Caki2 (cell line): Measurements from ENCODE around the gene SELE. TPM values are rescaled to one million over a fixed set of nuclear protein-coding genes. Genes with fewer than 3 reads are reported as not detected.
"Not testable (repeated sequence)": the region's sequence is repeated elsewhere in the genome, so short reads cannot be mapped to it uniquely, and the experiment has no call there.

ENCODE experiments used
- DNase-seq: peaks from one replicate; pipeline ENCODE4 v3.0.0-alpha.2; 2015; ENCODE audit warnings: low read depth
- in situ Hi-C: cut with HindIII; loops from 2 replicates; pipeline ENCODE4 v1.10.0; 2016; ENCODE audit warnings: low sequenced_read_pairs, low pct_unique_long_range_greater_than_20kb, mixed read lengths
- total RNA-seq: library from RNA; depleted of rRNA; stranded (reverse); fragments of >200 nt; shearing (Covaris generic); gene quantifications from 2 replicates; pipeline ENCODE4 v1.2.3, GENCODE V29; 2014; ENCODE audit warnings: low replicate concordance; rRNA removed

Gene SELE
- total RNA-seq, 1 experiment from 2014 or later, result not detected

DNA sequence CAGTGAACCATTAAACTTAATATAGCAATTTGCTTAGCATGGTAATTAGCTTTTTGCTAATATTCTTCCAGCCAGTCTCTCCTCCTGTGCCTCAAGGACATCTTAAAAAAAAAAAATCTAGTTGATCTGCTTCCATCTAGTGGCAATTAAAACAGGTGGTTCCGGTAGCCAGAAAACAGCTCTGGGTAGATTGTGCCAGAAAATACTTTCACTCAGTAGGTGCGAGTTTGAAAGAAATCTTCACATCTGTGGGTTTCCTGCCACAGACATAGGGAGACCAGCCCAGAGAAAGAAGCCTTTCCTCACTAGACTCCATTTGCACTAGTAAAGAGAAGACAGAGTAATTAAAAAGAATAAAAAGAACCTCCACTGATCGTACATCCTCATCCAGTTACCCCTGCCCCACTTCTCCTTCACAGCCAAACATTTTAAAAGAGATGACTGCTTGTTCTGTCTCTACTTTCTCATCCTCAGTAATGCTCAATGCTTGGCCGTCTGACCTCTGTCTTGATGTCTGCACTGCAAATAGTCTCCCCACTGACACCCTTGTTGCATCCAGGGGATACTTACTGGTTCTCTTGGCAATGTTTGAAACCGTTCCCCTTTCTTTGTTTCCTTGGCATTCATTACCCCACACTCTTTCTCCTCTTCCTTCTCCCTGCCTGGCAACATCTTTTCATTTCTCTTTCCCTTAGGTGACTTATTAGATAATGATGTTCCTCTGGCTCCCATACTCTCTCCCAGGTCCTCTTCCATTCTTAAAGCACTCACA is 39.4 kb downstream of the SELE start:
- in situ Hi-C loops, result no loop called here
- no peak for DNase-seq

DNA sequence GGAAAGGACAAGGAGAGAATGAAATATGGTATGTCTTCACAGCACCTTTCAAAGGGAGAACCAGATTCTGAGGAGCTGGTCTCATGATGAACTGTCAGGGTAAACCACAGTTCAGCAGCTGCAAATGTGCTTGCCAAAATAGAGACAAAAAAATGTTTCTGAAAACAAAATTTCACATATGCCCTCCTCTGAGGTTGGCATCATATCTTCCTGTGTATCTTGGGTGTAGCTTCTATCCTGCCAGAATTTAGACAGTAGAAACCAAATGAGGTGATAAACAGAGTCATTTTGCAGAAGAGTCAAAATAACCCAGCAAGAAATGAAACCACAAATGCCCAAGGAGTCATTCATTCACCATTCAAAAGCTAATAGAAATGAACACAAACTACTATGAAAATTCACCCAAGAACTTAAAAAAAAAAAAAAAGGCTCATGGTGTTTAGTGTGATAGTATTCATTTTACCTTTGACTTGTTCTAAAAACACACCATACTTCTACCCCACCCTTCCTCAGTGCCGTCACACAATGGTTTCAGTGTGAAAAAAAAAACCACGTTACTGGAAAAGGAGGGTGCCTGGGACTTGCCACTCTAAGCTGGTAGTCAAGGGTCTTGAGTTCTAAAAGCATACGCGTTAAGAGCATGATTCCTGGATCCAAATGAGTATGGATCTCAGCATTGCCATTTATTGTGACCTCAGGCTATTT is 41.0 kb downstream of the SELE start:
- in situ Hi-C loops, result no loop called here
- DNase-seq, result no peak

DNA sequence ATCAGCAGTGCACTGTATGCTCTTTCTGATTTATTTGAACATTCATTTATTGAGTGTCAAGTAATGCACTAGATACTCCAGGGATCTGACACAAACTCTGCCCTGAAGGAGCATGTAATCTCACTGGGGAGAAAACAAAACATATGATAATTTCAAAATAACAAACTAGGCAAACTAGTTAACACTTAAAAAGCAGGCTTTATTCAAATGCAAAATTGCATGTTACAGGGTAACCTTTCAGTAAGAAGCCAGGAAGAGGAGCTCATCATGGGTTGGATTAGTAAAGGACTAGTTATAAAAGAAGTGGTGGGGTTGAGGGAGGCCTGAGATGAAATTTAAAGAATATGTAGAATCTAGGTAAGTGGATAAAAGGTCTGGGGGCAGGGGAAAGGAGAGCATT is 43.4 kb downstream of the SELE start:
- DNase-seq, result no peak
- in situ Hi-C loops, result no loop called here

DNA sequence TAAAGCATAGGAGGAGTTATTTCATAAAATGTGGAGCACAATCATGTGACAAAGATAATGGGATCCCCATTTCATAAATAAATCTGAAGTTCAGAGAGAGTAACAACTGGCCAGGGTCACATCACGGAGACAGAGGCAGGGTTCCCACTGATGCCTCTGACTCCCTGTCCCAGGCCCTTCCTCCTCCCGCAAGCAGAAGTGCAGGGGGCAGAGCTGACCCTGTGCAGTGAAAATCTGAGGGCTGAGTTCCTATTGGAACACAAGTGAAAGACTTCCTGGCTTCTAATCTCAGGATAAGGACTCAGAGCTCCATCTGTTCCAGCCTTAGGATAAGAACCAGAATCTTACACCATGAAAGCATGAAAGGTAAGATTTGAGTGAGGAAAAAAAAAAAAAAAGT is 44.5 kb downstream of the SELE start:
- in situ Hi-C loops, result no loop called here

DNA sequence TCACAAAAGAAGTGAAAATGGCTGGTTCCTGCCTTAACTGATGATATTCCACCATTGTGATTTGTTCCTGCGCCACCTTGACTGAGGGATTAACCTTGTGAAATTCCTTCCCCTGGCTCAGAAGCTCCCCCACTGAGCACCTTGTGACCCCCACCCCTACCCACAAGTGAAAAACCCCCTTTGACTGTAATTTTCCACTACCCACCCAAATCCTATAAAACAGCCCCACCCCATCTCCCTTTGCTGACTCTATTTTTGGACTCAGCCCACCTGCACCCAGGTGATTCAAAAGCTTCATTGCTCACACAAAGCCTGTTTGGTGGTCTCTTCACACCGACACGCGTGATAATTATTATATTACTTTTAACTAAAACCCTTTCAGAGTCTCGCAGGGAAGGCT is 45.5 kb downstream of the SELE start:
- DNase-seq, in situ Hi-C loops: not testable (repeated sequence)

More for the DNA sequence above, 44.5 kb downstream of the SELE start:
- no peak for DNase-seq

DNA sequence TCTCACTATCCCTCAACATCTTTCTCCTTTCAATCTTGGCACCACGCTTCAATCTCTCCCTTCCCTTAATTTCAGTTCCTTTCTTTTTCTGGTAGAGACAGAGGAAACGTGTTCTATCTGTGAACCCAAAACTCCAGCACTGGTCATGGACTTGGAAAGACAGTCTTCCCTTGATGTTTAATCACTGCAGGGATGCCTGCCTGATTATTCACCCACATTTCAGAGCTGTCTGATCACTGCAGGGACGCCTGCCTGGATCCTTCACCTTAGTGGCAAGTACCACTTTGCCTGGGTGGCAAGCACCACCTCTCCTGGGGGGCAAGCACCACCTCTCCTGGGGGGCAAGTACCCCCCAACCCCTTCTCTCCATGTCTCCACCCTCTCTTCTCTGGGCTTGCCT is 50.2 kb downstream of the SELE start:
- no peak for DNase-seq
- in situ Hi-C loops, result no loop called here

DNA sequence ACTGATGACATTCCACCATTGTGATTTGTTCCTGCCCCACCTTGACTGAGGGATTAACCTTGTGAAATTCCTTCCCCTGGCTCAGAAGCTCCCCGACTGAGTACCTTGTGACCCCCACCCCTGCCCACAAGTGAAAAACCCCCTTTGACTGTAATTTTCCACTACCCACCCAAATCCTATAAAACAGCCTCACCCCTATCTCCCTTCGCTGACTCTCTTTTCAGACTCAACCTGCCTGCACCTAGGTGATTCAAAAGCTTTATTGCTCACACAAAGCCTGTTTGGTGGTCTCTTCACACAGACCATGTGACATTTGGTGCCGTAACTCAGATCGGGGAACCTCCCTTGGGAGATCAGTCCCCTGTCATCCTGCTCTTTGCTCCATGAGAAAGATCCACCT is 50.7 kb downstream of the SELE start:
- DNase-seq, in situ Hi-C loops: not testable (repeated sequence)

DNA sequence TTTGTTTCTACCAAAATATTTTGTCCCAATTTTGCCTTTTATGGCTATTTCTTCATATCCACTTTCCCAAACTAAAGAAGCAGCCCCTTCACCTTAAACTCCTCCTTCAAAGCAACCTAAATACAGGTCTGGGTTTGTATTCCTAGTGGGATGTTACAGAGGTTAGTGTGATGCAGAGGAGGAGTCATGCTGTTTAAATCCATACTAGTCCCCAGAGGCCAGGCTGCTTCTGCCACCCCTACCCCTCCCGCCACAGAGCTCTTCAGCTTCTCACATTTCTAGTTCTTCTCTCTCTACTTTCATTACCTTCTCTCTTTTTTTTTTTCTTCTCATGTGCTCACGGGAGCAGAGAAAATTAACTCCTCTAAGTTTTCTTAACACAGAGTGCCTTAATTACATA is 51.8 kb downstream of the SELE start:
- in situ Hi-C loops, result no loop called here
- no peak for DNase-seq

DNA sequence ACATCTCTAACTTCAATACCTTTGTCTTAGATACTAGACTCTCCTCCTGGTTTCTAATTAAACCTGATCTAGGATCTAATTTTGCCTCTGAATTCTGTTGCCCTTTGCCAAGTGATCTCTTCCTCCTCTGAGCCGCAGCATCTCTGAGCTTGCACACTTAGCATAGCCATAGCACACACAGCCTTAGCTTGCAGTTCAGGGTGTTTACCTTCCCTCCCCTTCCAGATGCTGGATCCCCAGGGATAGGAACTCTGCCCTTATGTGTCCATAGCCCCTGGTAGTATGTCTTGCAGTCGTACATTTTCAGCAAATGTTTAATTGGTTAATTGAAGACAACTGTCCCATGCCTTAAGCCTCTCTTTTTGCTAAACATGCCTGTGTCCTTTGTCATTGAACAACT is 52.7 kb downstream of the SELE start:
- DNase-seq, result no peak
- in situ Hi-C loops, result no loop called here

DNA sequence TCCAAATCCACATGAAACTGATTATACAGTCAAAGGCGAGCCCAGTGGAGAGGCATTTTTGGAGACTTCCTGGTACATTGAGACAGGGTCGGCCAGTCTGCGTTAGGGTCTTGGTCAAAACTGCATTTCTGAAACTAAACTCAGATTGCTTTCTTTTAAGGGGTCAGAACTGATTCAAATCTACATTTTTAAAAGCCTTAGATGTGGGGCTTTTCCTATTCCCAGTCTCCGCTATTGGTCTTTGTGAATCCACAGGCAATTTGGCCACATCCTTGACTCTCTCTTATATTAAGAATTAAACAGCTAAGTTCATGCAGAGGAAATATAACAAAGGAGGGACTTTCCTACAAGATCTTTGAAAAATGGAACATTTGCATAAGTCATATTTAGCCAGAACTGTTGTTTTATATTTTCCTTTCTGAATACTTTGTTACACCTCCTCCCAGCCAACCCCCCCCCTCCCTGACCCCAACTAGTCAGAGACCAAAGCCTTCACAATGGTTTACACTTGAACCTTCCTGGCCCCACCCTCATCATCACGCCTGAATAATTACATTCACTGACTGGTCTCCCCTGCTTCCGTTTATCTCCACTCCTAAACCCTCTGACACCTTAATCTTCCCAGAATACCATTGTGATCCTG is 53.4 kb downstream of the SELE start:
- no peak for DNase-seq
- in situ Hi-C loops, result no loop called here

DNA sequence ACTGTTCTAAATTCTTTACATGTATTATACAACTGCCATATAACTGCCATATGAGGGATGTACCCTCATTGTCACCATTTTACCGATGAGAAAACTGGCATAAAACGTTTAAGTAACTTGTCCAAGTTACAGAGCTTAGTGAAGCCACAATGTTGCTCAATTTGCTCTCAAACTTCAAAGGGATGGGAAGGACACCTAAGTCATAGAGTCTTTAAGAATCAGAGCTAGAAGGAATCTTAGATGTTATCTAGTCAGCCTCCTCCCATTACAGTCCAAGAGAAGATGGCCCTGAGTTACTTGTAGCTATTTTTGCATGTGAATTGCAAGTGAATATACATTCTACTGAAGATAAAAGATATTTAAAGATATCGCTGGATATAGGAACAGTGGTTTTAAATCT is 54.2 kb downstream of the SELE start:
- no peak for DNase-seq
- in situ Hi-C loops, result no loop called here

DNA sequence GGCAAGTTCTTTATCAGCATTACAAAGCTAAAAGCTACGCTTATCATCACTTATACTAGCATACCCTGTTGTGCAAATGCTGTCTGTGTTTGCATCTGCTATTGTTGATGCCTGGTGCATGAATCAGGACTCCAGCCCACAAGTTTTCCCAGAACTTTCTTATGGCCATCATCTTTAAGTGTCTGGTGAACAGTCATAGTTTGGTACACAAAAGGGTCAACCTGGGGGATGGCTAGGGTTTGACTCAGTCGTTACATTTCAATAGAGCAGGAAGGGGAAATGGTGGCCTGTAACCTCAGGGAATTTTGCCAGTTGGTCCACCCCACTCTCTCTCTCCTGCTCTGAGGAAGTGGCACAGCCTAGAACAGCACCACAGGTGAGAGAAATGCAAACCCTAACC is 57.9 kb downstream of the SELE start:
- in situ Hi-C loops, result no loop called here
- no peak for DNase-seq

Other genes starting within 250 kb of the SELE start
- gene SLC19A2, start 248.1 kb downstream of the SELE start, total RNA-seq, result 6.2 and 7.1 TPM in 2 replicates
- not detected in 2 replicates for gene F5, start 147.6 kb downstream of the SELE start, total RNA-seq
- gene SELP, start 104.0 kb downstream of the SELE start, total RNA-seq, result not detected in 2 replicates
- not detected in 2 replicates for gene SELL, start 22.5 kb downstream of the SELE start, total RNA-seq
- gene METTL18, start 60.8 kb upstream of the SELE start, total RNA-seq, result 7.0 and 10.7 TPM in 2 replicates
- gene SCYL3, start 159.8 kb upstream of the SELE start, total RNA-seq, result 3.5 and 8.2 TPM in 2 replicates